Measurements from ENCODE around the gene SEPTIN8.

SEPTIN8 gene

GRCh38 chr5:132777209-132778069, at the start of gene SEPTIN8:
Gene SEPTIN8 (minus strand): TSS chr5:132777239. CDS start chr5:132777137, 102 bp downstream.
- DNase-seq: peak; percentile 81

GRCh38 chr5:132826424-132827082, 49.5 kb upstream of the SEPTIN8 start:
- DNase-seq: no peak

GRCh38 chr5:132825834-132826391, 48.9 kb upstream of the SEPTIN8 start:
- no peak for DNase-seq

GRCh38 chr5:132825033-132825833, 48.2 kb upstream of the SEPTIN8 start:
- DNase-seq: no peak

DNA sequence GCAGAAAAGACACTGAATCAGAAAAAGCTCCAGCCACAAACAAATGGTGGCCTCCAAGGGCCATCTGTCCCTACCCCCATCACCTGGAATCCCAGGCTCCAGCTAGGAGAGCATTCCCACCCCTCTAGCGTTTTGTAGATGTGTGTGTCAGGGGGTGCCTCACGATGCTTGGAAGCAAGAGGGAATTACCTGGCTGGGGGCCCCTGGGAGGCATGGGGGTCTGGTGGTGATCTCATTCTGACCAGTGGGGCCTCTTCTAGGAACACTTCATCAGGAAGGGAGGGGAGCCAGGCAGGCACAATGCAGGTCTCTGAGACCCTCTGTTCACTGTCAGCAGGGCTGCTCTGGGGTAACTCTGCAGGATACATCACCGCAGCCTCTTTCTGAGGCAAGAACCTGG, 47.4 kb upstream of the SEPTIN8 start:
- DNase-seq: no peak

DNA sequence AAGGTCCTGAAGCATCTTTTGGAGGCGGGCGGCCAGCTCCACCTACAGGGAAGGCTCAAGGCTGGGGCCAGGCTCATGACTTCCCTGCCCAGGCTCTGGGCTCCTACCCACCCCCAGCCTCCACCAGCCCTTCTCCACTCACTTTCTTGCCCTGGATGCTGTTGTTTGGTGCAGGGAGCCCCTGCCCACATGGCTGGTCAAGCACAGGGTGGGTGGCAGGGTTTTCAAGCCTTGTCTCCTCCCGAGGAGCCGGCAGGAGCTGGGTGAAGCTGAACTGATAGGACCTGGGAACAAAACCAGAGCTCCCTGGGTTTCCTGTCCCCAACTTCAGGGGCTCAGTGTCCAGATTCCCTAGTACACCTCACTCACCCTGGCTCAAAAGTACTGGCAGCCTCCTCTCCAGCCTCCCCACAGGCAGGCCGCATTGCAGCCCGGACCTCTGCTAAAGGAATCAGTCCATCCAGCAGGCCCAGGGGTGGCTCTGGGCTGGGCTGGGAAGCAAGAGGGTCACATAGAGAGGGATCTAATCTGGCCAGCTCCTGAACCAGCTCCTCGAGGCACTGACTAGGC, 46.5 kb upstream of the SEPTIN8 start:
- no peak for DNase-seq

DNA sequence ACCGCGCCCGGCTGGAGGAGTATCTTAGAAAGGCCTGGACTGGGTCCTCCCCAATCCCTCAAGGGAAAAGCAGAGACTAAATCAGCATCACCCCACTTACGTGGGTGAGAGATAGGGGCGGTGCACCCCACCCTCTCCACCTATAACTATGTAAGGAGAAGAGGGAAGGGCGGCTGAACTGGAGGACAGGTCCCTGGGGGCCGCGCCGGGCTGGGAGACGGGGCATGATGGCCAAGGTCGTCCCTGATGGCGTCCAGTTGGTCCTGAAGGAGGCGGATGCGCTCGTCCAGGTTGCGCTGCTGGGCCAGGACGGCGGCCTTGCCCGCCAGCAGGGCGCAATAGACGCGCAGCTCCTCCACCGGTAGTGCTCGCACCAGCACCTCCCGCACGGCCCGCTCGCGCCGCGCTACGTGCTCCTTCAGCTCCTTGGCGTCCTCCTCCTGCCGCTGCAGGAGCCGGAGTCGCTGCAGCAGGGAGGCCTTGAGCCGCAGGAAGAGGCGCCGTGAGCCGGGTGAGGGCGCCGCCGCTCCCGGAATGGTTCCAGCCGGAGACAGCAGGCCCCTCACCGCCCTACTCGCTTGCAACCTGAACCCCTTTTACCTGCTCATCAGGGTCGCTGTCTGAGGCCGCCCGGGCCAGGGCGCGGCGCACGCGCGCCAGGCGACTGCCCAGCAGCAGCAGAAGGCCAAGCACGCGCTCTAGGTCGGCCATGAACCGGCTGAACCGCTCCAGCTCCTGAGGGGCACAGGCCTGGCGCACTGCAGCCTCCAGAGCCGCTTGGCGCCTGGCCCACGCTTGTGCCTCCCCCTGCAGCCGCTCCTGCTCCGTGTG, 45.8 kb upstream of the SEPTIN8 start:
- peak; percentile 65 for DNase-seq

DNA sequence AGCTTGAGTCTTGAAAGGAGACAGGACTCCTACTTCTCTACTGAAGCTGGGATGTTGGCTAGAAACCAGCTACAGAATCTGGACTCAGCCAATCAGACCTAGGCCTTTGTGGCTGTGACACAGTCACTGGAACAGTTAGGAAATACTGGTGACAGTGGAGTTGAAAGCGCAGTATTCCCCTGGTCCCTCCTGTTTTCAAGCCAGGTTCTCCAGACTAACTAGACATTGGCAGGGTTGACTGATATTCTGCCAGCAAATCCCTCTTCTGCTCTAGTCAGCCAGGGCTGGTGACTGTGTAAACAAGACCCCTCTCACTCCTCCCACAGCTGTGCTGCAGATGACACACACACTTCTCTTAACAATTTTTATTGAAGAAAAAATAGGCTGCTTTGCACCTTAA, 44.8 kb upstream of the SEPTIN8 start:
- DNase-seq: no peak

GRCh38 chr5:132821350-132821749, 44.3 kb upstream of the SEPTIN8 start:
- no peak for DNase-seq

GRCh38 chr5:132820162-132820754, 43.2 kb upstream of the SEPTIN8 start:
- DNase-seq: peak; percentile 79

DNA sequence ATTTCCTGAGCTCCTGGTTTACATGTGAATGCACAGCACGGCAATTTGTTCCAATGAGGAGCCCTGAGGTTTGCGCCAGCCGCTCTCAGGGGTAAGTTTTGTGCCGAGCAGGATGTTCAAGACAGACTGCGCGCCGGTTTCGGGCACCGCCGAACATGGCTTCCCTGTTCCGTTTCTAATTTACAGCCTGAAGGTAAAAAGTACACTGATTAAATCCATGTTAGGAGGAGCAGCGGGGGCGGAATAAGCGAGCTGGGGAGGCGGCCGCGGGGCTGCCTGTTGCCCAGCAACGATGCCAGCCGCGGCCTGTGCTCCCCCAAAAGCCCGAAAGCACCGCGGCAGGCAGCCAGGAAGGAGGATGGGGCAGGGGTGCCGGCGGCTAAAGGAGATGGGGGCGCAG, 42.4 kb upstream of the SEPTIN8 start:
- DNase-seq: no peak

DNA sequence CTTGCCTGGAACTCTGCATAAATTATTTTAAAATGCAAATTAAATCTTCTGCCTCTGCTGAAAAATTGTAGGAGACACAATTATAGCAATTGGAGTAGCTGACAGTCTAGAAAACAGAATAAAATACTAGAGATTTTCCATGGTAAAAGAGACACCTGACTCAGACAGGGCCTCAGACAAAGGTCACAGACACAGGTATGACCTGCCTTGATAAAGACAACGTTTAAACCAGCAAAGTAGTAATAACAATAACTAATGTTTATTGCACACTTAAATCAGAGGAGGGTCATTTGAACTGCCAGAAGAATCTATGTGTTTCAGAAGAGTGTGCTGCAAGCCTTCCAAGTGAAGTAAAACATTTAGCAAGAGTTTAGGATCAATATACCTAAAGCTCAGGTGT, 40.0 kb upstream of the SEPTIN8 start:
- DNase-seq: no peak

DNA sequence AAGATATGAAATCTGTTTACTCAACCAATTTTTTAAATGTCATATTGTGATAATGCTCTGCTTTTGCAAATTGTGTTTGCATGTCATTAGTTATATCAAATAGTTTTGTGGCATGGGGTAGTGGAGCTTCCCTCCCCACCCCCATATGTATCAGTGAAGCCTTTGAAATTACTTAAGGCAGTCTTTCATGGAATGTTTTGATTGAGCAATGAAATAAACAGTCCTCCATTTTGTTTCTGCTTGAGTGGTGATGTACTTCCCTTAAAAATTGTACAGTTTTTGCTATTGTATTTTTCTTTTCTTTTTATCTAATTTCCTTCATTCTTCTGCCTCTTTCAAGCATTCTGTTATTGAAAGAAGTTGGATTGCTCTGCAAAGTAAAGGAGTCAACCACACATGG, 39.5 kb upstream of the SEPTIN8 start:
- no peak for DNase-seq

DNA sequence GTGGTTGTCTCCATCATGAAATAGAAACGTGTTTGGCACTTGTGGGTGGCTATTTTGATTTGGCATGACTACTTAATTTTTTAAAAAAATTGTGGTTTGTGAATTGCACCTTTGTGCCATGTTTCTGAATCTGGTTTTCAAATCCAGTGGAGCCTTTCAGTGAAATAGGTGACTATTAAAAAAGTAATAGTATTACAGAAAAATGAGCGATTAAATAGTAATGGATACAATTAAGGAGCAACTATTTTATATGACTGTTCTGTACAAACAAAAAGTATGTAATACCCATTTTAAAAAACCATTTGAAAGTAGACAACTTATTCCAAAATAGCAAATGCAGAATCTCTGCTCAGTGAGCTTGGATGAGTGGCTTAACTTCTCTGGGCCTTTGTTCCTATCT, 39.0 kb upstream of the SEPTIN8 start:
- DNase-seq: no peak

DNA sequence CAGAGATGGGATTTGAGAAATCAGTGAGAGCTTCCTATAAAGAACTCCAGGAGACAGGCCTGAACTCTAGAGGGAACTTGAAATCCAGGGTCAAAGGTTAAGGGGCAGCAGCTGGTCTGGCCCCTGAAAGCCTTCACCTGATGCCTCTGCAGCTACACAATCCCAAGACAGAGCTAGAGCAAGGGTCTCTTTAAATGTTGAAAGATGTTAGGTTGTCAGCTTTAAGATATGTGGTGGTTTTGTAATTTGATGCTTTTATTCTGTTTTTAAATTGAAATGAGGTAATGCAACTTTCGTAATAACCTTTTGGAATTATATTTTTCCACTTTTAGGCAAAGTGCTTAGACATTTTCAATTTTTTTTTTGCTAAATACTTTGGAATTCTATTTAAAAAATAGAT, 38.4 kb upstream of the SEPTIN8 start:
- DNase-seq: no peak

- no peak for DNase-seq
These were observed 37.7 kb upstream of the SEPTIN8 start for GRCh38 chr5:132814503-132815294.

DNA sequence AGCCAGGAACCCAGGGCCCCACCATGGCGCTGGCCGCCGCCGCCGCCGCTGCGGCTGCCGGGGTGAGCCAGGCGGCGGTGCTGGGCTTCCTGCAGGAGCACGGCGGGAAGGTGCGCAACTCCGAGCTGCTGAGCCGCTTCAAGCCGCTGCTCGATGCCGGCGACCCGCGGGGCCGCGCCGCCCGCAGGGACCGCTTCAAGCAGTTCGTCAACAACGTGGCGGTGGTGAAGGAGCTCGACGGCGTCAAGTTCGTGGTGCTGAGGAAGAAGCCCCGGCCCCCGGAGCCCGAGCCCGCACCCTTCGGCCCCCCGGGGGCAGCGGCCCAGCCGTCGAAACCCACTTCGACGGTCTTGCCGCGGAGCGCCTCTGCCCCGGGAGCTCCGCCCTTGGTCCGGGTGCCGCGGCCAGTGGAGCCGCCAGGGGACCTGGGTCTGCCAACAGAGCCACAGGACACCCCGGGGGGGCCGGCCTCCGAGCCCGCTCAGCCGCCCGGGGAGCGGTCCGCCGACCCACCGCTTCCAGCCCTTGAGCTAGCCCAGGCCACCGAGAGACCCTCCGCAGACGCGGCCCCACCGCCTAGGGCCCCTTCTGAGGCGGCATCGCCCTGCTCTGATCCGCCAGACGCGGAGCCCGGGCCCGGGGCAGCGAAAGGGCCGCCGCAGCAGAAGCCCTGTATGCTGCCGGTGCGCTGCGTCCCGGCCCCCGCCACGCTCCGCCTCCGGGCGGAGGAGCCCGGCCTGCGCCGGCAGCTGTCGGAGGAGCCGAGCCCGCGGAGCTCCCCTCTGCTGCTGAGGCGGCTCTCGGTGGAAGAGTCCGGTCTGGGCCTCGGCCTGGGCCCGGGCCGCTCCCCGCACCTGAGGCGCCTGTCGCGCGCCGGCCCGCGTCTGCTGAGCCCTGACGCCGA, 36.8 kb upstream of the SEPTIN8 start:
- no peak for DNase-seq

- DNase-seq: no peak
These were observed 36.0 kb upstream of the SEPTIN8 start, which contains the start of gene SOWAHA for GRCh38 chr5:132812781-132813598. Gene SOWAHA (plus strand): TSS chr5:132813302. CDS start chr5:132813622, 320 bp downstream.
